Kidney (tissue), 14 donors: ENCODE results near the gene ZSWIM3. TPM values are rescaled to one million over a fixed set of nuclear protein-coding genes. Genes with fewer than 3 reads are reported as not detected.

Source experiments
- DNase-seq, 5 donors: peaks; one replicate each; pipeline ENCODE4 v3.0.0-alpha.2; 2013 to 2020
- FAIRE-seq: peaks from 2 replicates; lab custom pipeline; 2012; peaks lifted over from hg19 to GRCh38; lab: Jason Lieb, UNC
- H3K27ac ChIP-seq, 2 donors: one replicate each; pipeline ENCODE4 v1.7.0; 2013; ENCODE audit warnings: low read depth in 2 of 2, low read length in 2 of 2, inconsistent platforms in 1 of 2
- H3K27me3 ChIP-seq: one replicate; pipeline ENCODE4 v1.7.1; 2013; ENCODE audit warnings: low read length, inconsistent platforms; ENCODE audit not compliant: control insufficient read depth, insufficient read depth
- H3K36me3 ChIP-seq, 3 donors: one replicate each; pipeline versions ENCODE4 v1.7.0 to v1.7.1; 2013; ENCODE audit warnings: low read length in 3 of 3, control low read depth in 1 of 3, inconsistent platforms in 1 of 3; ENCODE audit not compliant: insufficient read depth in 3 of 3, control insufficient read depth in 2 of 3
- H3K4me1 ChIP-seq, 3 donors: one replicate each; pipeline versions ENCODE4 v1.7.0 to v1.7.1; 2013; ENCODE audit warnings: low read length in 3 of 3, inconsistent platforms in 1 of 3, low read depth in 1 of 3; ENCODE audit not compliant: control insufficient read depth in 2 of 3, insufficient read depth in 2 of 3
- H3K4me3 ChIP-seq, 3 donors: one replicate each; pipeline versions ENCODE4 v1.7.0 to v1.8.1; 2013; ENCODE audit warnings: low read length in 3 of 3, control low read depth in 1 of 3, inconsistent platforms in 1 of 3
- H3K9ac ChIP-seq, 3 donors: one replicate each; pipeline versions ENCODE4 v1.7.0 to v1.7.1; 2013; ENCODE audit warnings: low read length in 3 of 3, control low read depth in 1 of 3, inconsistent platforms in 1 of 3
- H3K9me3 ChIP-seq, 3 donors: one replicate each; pipeline versions ENCODE4 v1.7.0 to v1.7.1; 2013; ENCODE audit warnings: low read length in 3 of 3, control low read depth in 1 of 3, inconsistent platforms in 1 of 3; ENCODE audit not compliant: control insufficient read depth in 2 of 3, insufficient read depth in 1 of 3
- CTCF ChIP-seq: IDR thresholded peaks from 3 replicates; pipeline ENCODE4 v1.5.1; 2012; ENCODE audit warnings: mild to moderate bottlenecking, moderate library complexity, borderline replicate concordance; ENCODE audit not compliant: insufficient read depth; ENCODE audit errors: extremely low read depth
- intact Hi-C: fragments of 100-400 bp; cut with DNase I; formaldehyde crosslinking; loops from one replicate; pipeline ENCODE4 v1.11.1; 2022
- polyA plus RNA-seq: library from polyadenylated mRNA; stranded (reverse); fragments of 350-450 nt; fragmentation: Illumina TruSeq; extraction: RNeasy Lipid Tissue Mini Kit (QIAGEN cat#74804); gene quantifications from one replicate; pipeline ENCODE4 v1.2.3, GENCODE V29; 2014; ENCODE audit warnings: low read depth, low replicate concordance; ENCODE audit not compliant: insufficient read depth
- total RNA-seq: library from RNA; stranded (reverse); fragmentation: NEBNext Ultra II Directional; extraction: Animal tissue kit (Norgen Biotek cat#: 25700); gene quantifications from one replicate; pipeline ENCODE4 v1.2.1, GENCODE V29; 2021
- donor health status: control.
- donor health status: control.
- donor health status: control.
- donor health status: control.
- donor health status: control.
- donor health status: DM: yes; HTN: yes; CAD: no.
- donor health status: Normal renal cell carcinoma (clear cell type).

Gene ZSWIM3
- total and polyA plus RNA-seq, 2 donors from 2014 or later = 2.6 to 3.2 TPM

DNA sequence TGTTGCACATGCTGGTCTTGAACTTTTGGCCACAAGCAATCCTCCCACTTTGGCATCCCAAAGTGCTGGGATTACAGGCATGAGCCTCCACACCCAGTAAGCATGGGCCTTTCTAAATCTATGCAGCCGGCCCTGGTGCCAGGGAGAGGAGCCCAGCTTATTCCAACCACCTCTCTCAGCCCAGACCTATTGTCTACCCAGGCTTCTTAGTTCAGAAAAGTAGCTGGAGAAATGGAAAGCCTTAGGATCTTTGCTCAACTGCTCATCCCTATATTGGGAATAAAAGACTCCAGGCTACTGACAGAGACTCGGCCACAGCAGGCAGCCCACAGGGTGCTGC lies 69.3 kb downstream of the ZSWIM3 start:
- Histone ChIP-seq H3K4me1 (peaks cover 0 to 6% (median 5%) of the 10 kb centered on the region in 3 donors), H3K27ac (no peak overlapping the region), H3K36me3 (no peaks in the 10 kb centered on the region), H3K27me3 (no peaks in the 10 kb centered on the region), H3K4me3 (no peak overlapping the region), H3K9ac (no peak overlapping the region), H3K9me3 (no peaks in the 10 kb centered on the region)
- intact Hi-C loops = no loop called here
- no peak for TF ChIP-seq CTCF
- FAIRE-seq = no peak
- no peak for DNase-seq

- peaks cover 0 to 6% (median 5%) of the 10 kb centered on the region in 3 donors for H3K4me1 ChIP-seq
- H3K9me3 ChIP-seq = no peaks in the 10 kb centered on the region
- FAIRE-seq = no peak
- no peak overlapping the region for H3K27ac ChIP-seq
- TF ChIP-seq CTCF = no peak
- H3K27me3 ChIP-seq = no peaks in the 10 kb centered on the region
- H3K36me3 ChIP-seq = no peaks in the 10 kb centered on the region
- H3K4me3 ChIP-seq = no peak overlapping the region
- no peak overlapping the region for H3K9ac ChIP-seq
- no peak for DNase-seq
- intact Hi-C loops = no loop called here
These were observed 69.9 kb downstream of the ZSWIM3 start for GRCh38 chr20:45927071-45927878.

Other genes starting within 250 kb of the ZSWIM3 start
- gene WFDC10A, start 227.9 kb upstream of the ZSWIM3 start, total RNA-seq = not detected
- gene WFDC10A, start 227.9 kb upstream of the ZSWIM3 start, polyA plus RNA-seq = not detected
- not detected for gene WFDC9, start 226.3 kb upstream of the ZSWIM3 start, total RNA-seq
- not detected for gene WFDC9, start 226.3 kb upstream of the ZSWIM3 start, polyA plus RNA-seq
- not detected for gene WFDC11, start 187.4 kb upstream of the ZSWIM3 start, total RNA-seq
- not detected for gene WFDC11, start 187.4 kb upstream of the ZSWIM3 start, polyA plus RNA-seq
- gene WFDC13, start 155.6 kb upstream of the ZSWIM3 start, total RNA-seq = not detected
- not detected for gene WFDC13, start 155.6 kb upstream of the ZSWIM3 start, polyA plus RNA-seq
- 0.60 TPM for gene WFDC10B, start 152.6 kb upstream of the ZSWIM3 start, total RNA-seq
- not detected for gene WFDC10B, start 152.6 kb upstream of the ZSWIM3 start, polyA plus RNA-seq
- gene SPINT4, start 135.3 kb upstream of the ZSWIM3 start, total RNA-seq = not detected
- not detected for gene SPINT4, start 135.3 kb upstream of the ZSWIM3 start, polyA plus RNA-seq
- 1.2 TPM for gene WFDC3, start 65.7 kb upstream of the ZSWIM3 start, total RNA-seq
- gene WFDC3, start 65.7 kb upstream of the ZSWIM3 start, polyA plus RNA-seq = 7.7 TPM
- 26.4 TPM for gene DNTTIP1, start 65.7 kb upstream of the ZSWIM3 start, total RNA-seq
- gene DNTTIP1, start 65.7 kb upstream of the ZSWIM3 start, polyA plus RNA-seq = 34.7 TPM
- gene UBE2C, start 45.0 kb upstream of the ZSWIM3 start, total RNA-seq = 2.4 TPM
- gene UBE2C, start 45.0 kb upstream of the ZSWIM3 start, polyA plus RNA-seq = 2.0 TPM
- gene TNNC2, start 30.3 kb upstream of the ZSWIM3 start, total RNA-seq = not detected
- gene TNNC2, start 30.3 kb upstream of the ZSWIM3 start, polyA plus RNA-seq = 1.9 TPM
- 23.2 TPM for gene SNX21, start 23.8 kb upstream of the ZSWIM3 start, total RNA-seq
- gene SNX21, start 23.8 kb upstream of the ZSWIM3 start, polyA plus RNA-seq = 35.6 TPM
- gene ACOT8, start 222 bp upstream of the ZSWIM3 start, total RNA-seq = 22.1 TPM
- gene ACOT8, start 222 bp upstream of the ZSWIM3 start, polyA plus RNA-seq = 71.0 TPM
- 13.1 TPM for gene ZSWIM1, start 23.6 kb downstream of the ZSWIM3 start, total RNA-seq
- gene ZSWIM1, start 23.6 kb downstream of the ZSWIM3 start, polyA plus RNA-seq = 6.7 TPM
- gene SPATA25, start 30.0 kb downstream of the ZSWIM3 start, total RNA-seq = 6.7 TPM
- 6.7 TPM for gene SPATA25, start 30.0 kb downstream of the ZSWIM3 start, polyA plus RNA-seq
- gene NEURL2, start 33.6 kb downstream of the ZSWIM3 start, total RNA-seq = 27.5 TPM
- 37.3 TPM for gene NEURL2, start 33.6 kb downstream of the ZSWIM3 start, polyA plus RNA-seq
- gene CTSA, start 33.7 kb downstream of the ZSWIM3 start, total RNA-seq = 180 TPM
- gene CTSA, start 33.7 kb downstream of the ZSWIM3 start, polyA plus RNA-seq = 408 TPM
- 345 TPM for gene PLTP, start 54.5 kb downstream of the ZSWIM3 start, total RNA-seq
- gene PLTP, start 54.5 kb downstream of the ZSWIM3 start, polyA plus RNA-seq = 790 TPM
- 43.1 TPM for gene PCIF1, start 77.1 kb downstream of the ZSWIM3 start, total RNA-seq
- gene PCIF1, start 77.1 kb downstream of the ZSWIM3 start, polyA plus RNA-seq = 27.4 TPM
- gene ZNF335, start 114.6 kb downstream of the ZSWIM3 start, total RNA-seq = 22.3 TPM
- 5.7 TPM for gene ZNF335, start 114.6 kb downstream of the ZSWIM3 start, polyA plus RNA-seq
- gene MMP9, start 151.3 kb downstream of the ZSWIM3 start, total RNA-seq = 6.6 TPM
- gene MMP9, start 151.3 kb downstream of the ZSWIM3 start, polyA plus RNA-seq = not detected
- 2.0 TPM for gene SLC12A5, start 171.6 kb downstream of the ZSWIM3 start, total RNA-seq
- gene SLC12A5, start 171.6 kb downstream of the ZSWIM3 start, polyA plus RNA-seq = 2.5 TPM
- gene NCOA5, start 232.3 kb downstream of the ZSWIM3 start, total RNA-seq = 28.3 TPM
- 15.4 TPM for gene NCOA5, start 232.3 kb downstream of the ZSWIM3 start, polyA plus RNA-seq